Pancreas (tissue), 10 donors: ENCODE data around the gene OBSL1. TPM values are rescaled to one million over a fixed set of nuclear protein-coding genes. Genes with fewer than 3 reads are reported as not detected.
A peak's percentile ranks its signal among the peaks of the same experiment; 100 is the strongest.

Experiments
- ATAC-seq, 4 donors: fragments of 200-7000 bp; cut with Tn5 transposase; one replicate each; pipeline versions ENCODE4 v1.8.0 to v1.9.1; 2020; ENCODE audit warnings: mild to moderate bottlenecking in 4 of 4, moderate library complexity in 4 of 4
- DNase-seq, 6 donors: peaks; one replicate each; pipeline ENCODE4 v3.0.0-alpha.2; 2020
- FAIRE-seq: peaks from 2 replicates; lab custom pipeline; 2012; peaks lifted over from hg19 to GRCh38; lab: Jason Lieb, UNC
- H3K27ac ChIP-seq, 4 donors: fragments of 200-600 bp; sonication (generic); 1 replicate in 3 of 4; 2 replicates in 1 of 4; pipeline versions ENCODE4 v1.5.0 to v1.8.0; 2020
- H3K27me3 ChIP-seq, 4 donors: fragments of 200-600 bp; one replicate each; pipeline ENCODE4 v1.8.0; 2021
- H3K36me3 ChIP-seq, 3 donors: fragments of 200-600 bp; sonication (generic) in 1 of 3; one replicate each; pipeline versions ENCODE4 v1.5.0 to v1.8.0; 2020 to 2021
- H3K4me1 ChIP-seq, 3 donors: fragments of 200-600 bp; one replicate each; pipeline ENCODE4 v1.8.0; 2021
- H3K4me3 ChIP-seq, 4 donors: fragments of 200-600 bp; sonication (generic) in 2 of 4; one replicate each; pipeline versions ENCODE4 v1.5.0 to v1.8.0; 2020 to 2021
- H3K9me3 ChIP-seq, 4 donors: fragments of 200-600 bp; one replicate each; pipeline ENCODE4 v1.8.0; 2021
- WGBS, 2 donors: extraction: QIAGEN DNeasy Blood & Tissue Kit; methylation state at CpG; one replicate each; pipeline ENCODE4 v1.1.7; 2013; 5-methylcytosine and 5-hydroxymethylcytosine counted together
- intact Hi-C, 3 donors: fragments of 100-400 bp; cut with DNase I; formaldehyde crosslinking; loops; one replicate each; pipeline versions ENCODE4 v1.11.1 to v1.14.2; 2022
- polyA plus RNA-seq, 2 donors: library from polyadenylated mRNA; stranded (reverse); fragments of 200-250 nt; gene quantifications; one replicate each; pipeline ENCODE4 v1.2.3, GENCODE V29; 2013
- total RNA-seq, 6 donors: library from RNA; stranded (reverse); fragmentation: NEBNext Ultra II Directional in 4 of 6; extraction: Animal tissue kit (Norgen Biotek cat#: 25700) in 4 of 6; gene quantifications; one replicate each; pipeline versions ENCODE4 v1.2.1 to v1.2.4, GENCODE V29; 2021 to 2023
- TF ChIP-seq, protein P1 (sequence below), 4 donors: fragments of 200-600 bp; sonication (generic) in 3 of 4; IDR thresholded peaks; one replicate each; pipeline versions ENCODE4 v1.5.0 to v1.8.0; 2021; ENCODE audit warnings: antibody characterized with exemption in 4 of 4
- donor health status: healthy with polysubstance abuse.
- donor health status: DM: no; HTN: no; CAD: no; lungs with moderate emphysema.
- donor health status: DM: no; HTN: no; CAD: no.
- donor health status: control.
- donor health status: control.
- donor health status: Bipolar disorder and iron deficiency.
- donor health status: DM: yes; HTN: yes; CAD: no.
- donor health status: DM: no; HTN: no; CAD: no.
- donor health status: DM: no; HTN: no; CAD: no.
- donor health status: DM: yes; HTN: yes; CAD: no.

The OBSL1 gene
- total and polyA plus RNA-seq, 8 donors = 54.7 to 332 (median 74.0) TPM

DNA sequence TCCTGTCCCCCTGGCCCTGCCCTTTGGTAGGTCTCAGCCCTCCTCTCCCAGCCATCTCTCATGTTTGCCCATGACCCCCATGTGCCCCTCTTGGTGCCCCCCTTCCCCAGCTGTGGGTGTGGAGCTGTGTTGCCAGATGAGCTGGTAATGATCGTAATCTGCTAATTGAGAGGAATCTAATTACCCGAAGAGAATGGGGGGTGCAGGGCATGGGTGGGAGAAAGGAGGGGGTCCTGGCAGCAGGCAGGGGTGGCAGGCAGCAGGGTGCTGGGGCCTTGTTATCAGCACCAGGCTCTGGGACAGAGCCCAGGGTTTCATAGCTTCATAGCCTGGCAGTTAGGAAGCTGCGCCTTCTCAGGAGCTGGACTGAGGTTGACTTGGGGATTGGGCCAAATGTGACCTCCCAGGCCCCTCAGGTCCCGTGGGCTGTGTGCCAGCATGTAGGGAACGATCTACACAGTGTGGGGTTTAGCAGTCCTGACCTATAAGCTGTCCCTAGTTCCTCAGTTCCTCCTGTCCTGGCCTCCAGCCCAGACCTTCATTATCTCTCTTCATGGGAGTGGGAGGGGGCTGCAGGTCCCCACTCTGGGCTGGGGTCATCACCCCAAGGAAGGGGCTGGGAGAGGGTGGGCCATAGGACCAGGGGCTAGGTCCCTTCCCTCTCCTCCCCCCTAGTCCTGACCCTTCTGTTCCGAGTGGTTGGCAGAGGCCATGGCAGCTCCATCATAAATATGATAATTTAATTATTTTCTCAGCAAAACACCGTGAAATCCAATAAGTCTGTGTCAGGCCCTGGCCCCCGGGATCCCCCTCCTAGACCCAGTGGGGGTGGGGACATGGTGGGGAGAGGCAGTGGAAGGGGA is 63.5 kb downstream of the OBSL1 start:
- Histone ChIP-seq H3K4me1 (peaks cover 0 to 4% (median 0%) of the 10 kb centered on the region in 3 donors), H3K27ac (no peak overlapping the region), H3K4me3 (no peak overlapping the region), H3K9me3 (no peaks in the 10 kb centered on the region), H3K36me3 (peaks cover 0 to 23% (median 0%) of the 10 kb centered on the region in 3 donors), H3K27me3 (no peaks in the 10 kb centered on the region)
- no peak for FAIRE-seq
- 43 to 48% methylated on average over 8 of the region's 8 CpGs for WGBS, 2 donors
- no peak for ATAC-seq
- intact Hi-C loops = no loop called here
- TF ChIP-seq, protein P1, sequence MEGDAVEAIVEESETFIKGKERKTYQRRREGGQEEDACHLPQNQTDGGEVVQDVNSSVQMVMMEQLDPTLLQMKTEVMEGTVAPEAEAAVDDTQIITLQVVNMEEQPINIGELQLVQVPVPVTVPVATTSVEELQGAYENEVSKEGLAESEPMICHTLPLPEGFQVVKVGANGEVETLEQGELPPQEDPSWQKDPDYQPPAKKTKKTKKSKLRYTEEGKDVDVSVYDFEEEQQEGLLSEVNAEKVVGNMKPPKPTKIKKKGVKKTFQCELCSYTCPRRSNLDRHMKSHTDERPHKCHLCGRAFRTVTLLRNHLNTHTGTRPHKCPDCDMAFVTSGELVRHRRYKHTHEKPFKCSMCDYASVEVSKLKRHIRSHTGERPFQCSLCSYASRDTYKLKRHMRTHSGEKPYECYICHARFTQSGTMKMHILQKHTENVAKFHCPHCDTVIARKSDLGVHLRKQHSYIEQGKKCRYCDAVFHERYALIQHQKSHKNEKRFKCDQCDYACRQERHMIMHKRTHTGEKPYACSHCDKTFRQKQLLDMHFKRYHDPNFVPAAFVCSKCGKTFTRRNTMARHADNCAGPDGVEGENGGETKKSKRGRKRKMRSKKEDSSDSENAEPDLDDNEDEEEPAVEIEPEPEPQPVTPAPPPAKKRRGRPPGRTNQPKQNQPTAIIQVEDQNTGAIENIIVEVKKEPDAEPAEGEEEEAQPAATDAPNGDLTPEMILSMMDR (IDR thresholded peaks at IDR 0.05) = no peak
- peak in 1 of 6 donors; percentile 47 for DNase-seq

DNA sequence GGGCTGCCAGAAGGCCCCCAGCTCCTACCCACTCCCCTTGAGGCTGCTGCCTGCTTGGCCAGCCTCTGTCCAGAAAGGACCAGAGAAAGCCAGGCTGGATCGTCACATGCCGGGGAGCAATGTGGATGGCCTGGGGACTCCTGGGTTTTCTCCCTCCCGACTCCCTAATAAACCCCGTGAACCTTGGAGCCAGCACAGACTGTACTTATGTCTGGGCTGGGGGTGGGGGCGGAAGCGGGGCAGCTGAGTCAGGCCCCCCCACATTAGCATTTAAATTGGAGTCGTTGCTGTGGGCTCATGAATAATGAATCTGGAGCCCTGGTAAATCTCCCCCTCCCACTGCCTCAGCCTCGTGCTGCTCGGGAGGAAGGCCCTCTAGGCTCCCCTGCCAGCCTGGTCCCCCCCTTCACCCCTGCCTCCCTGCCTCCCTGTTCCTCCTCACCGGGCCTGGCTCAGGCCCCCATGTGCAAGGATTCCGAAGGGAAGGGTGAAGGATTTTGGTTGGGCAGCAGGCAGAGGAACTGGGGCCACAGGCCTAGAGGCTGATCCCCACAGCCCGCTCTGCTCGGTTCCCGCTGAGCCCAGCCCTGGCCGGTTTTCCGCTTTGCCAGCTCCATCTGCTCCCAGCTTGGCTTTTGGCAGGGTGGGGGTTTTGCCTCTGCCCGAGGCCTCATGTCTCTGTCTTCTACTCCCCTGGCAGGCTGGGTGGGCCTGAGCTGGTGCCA is 64.4 kb downstream of the OBSL1 start:
- Histone ChIP-seq H3K27me3 (no peaks in the 10 kb centered on the region), H3K9me3 (no peaks in the 10 kb centered on the region), H3K36me3 (peaks cover 0 to 23% (median 0%) of the 10 kb centered on the region in 3 donors), H3K4me3 (no peak overlapping the region), H3K27ac (no peak overlapping the region), H3K4me1 (peaks cover 0 to 4% (median 0%) of the 10 kb centered on the region in 3 donors)
- ATAC-seq (no peak), DNase-seq (peak in 1 of 6 donors; percentile 60), FAIRE-seq (no peak)
- TF ChIP-seq, protein P1 (IDR thresholded peaks at IDR 0.05) = no peak
- 83 to 90% methylated on average over 17 of the region's 17 CpGs for WGBS, 2 donors
- intact Hi-C loops = no loop called here

DNA sequence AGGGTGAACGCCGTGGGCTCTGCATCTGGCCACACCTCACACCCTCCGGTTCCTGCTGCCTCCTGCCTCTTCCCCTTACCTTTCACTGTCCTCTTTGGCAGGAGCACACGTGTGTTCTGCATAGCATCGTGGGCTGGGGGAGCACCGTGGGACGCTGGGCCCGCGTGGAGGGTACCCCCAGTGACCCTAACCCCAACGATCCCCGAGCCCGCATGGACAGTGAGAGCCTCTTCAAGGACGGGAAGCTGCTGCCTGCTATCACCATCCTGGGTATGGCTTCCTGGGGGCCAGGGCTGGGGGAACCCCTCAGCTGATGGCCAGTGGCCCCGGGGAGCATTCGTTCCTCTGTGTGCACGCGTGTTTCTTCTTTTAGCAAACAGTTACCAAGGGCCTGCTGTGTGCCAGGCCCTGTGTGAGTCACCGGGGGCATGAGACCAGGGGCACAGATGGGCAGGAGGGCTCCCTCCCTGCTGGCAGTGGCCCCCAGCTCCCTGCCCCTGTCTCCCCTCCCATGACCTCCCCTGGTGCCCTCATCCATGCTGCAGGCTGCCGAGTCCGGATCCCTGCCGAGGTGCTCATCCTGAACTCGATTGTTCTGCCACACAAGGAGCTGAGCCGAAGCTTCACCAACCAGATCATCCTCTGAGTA is 65.1 kb downstream of the OBSL1 start:
- H3K36me3 ChIP-seq = peaks cover 0 to 23% (median 0%) of the 10 kb centered on the region in 3 donors
- WGBS, 2 donors = 84 to 85% methylated on average over 23 of the region's 23 CpGs
- ATAC-seq = no peak

DNA sequence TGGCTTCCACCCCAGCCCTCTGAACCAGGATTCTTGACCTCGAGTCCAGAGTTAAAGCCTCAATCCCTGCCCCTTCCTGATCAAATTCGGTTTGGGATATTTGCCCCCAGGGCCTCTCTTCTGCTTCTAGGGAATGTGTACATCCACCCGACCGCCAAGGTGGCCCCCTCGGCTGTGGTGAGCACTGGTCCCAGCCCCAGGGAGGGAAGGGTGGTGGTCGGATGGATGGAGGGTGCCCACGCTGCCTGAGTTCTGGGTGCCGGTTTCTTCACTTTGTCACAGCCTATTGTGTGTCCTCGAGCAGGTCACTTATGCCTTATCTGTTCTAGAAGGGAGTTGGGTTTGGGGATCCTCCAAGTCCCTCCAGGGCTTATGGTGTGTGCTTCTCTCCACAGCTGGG is 65.8 kb downstream of the OBSL1 start:
- no peak for FAIRE-seq
- Histone ChIP-seq H3K27ac (no peak overlapping the region), H3K4me1 (peaks cover 0 to 4% (median 0%) of the 10 kb centered on the region in 3 donors), H3K4me3 (no peak overlapping the region), H3K36me3 (peaks cover 0 to 23% (median 0%) of the 10 kb centered on the region in 3 donors), H3K27me3 (no peaks in the 10 kb centered on the region), H3K9me3 (no peaks in the 10 kb centered on the region)
- DNase-seq = no peak
- TF ChIP-seq, protein P1 (IDR thresholded peaks at IDR 0.05) = no peak
- no peak for ATAC-seq
- 88 to 91% methylated on average over 9 of the region's 9 CpGs for WGBS, 2 donors
- intact Hi-C loops = no loop called here

More for the DNA sequence above, 65.1 kb downstream of the OBSL1 start:
- no peaks in the 10 kb centered on the region for H3K27me3 ChIP-seq
- FAIRE-seq = no peak
- no peak overlapping the region for H3K27ac ChIP-seq
- H3K4me3 ChIP-seq = no peak overlapping the region
- H3K4me1 ChIP-seq = peaks cover 0 to 4% (median 0%) of the 10 kb centered on the region in 3 donors
- no peaks in the 10 kb centered on the region for H3K9me3 ChIP-seq
- intact Hi-C loops = no loop called here
- TF ChIP-seq, protein P1 (IDR thresholded peaks at IDR 0.05) = no peak
- DNase-seq = peak in 2 of 6 donors; percentile 52 to 58
